Measurements from ENCODE around the gene FAM20B.

The FAM20B gene

DNA sequence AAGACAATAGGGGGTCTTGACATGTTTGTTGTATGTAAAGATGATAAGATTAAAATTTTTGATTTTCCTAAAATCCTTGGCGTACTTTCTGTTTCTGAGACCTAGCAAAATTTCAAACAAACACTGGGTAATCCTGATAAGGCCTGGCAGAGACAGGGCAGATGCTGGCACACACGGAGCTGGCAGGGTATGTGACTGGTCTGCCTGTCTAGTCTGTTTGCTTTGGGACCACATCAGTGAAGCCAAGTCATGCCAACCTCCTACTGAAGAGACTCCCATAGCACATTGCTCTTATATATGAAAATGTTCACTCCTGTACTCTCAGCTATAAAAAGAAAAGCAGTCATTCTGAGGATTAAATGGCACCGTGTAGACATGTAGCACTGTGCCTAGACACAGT lies 70.2 kb downstream of the FAM20B start:
- FAIRE-seq: no peak

DNA sequence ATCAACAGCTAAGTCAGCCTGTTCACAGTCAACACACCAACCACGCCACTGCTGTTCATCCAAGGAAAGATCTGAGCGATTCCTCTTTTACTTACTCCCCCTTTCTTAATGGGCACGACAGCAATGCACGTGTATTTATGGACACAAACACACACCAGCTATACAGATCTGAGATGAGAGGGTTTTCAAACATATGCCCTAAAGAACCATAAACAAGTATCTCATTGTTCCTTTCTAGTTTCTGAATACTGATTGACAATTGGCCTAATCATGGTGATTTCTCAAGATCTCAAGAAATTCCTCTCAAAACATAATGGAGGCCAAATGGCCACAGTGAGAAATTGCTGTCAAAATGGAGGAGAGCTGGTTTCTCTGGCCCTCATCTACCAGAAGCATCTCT lies 74.2 kb downstream of the FAM20B start:
- FAIRE-seq: no peak

DNA sequence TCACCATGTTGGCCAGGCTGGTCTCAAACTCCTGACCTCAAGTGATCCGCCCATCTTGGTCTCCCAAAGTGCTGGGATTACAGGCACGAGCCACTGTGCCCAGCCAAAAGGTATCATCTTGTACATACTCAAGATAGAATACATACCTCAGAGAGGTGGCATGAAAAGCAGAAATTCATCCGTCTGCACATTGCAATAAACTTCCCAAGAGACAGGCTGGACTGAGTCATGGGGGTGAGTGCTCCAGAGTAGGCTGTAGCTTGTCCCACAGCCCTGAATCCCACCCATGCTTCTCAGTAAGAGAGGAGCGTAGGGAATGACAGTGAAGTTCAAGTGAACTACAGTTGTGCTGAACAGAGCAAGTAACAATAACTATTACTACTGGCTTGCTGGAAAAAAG lies 75.9 kb downstream of the FAM20B start:
- no peak for FAIRE-seq

DNA sequence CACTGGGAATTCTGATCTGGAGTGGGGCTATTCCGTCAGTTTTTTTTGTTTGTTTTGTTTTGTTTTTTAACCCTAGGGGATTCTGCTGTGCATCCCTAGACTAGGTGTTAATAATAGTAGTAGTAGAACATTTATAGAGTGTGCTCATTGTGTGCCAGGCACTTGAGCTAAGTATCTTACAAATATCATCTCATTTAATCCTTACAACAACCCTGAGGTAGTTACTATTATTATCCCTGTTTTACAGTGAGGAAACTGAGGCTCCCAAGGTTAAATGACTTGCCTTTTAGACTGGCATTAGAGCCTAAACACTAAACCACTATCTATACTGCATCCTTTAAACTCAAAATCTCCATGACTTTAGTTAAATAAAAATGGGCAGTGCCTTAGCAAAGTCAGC lies 78.3 kb downstream of the FAM20B start:
- FAIRE-seq: no peak

DNA sequence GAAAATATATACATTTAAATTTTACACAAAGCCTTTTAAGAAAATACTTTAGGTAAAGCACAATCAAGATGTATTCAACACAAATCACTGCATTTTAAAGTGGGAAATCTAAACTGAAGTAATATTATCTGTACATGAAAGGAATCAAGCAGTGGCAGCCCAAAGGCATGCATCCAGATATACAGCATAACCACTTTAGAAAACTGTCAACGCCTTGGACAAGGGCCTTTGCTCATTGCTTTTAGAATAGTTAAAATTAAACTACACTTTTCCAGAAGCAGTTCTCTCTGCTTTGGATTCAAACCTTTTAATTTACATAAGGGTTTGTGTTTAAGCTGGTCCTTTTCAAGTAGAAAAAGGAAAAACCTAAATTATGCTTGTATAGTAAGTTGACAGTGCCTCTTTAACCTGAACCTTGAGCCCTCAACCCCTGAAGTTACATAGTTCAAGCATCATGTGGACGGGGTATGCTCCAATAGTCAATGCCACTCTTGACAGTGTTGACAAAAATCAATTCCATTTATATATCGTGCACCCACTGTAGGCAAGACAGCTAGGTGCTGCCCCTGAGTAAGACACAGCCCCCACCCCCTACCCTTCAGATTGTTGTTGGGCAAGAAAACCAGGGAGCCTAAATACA lies 79.0 kb downstream of the FAM20B start:
- no peak for FAIRE-seq

DNA sequence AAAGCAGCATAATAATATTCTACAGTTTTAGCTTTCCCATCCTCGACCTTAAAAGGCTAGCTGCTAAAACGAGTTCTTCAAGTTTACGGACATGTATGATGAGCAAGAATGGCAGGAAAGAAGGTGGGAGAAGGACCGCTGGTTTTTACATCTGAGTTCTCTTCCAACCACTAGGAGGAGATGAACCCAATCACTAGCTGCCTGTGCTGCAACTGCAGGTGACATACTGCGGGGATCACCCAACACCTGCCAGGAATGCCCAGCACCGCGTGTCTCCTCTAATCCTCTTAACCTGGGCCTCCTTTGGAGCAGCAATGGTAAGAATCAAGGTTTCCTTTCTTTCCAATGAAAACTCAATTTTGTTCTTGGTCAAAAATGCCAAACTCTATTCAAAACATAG lies 79.7 kb downstream of the FAM20B start:
- FAIRE-seq: no peak

DNA sequence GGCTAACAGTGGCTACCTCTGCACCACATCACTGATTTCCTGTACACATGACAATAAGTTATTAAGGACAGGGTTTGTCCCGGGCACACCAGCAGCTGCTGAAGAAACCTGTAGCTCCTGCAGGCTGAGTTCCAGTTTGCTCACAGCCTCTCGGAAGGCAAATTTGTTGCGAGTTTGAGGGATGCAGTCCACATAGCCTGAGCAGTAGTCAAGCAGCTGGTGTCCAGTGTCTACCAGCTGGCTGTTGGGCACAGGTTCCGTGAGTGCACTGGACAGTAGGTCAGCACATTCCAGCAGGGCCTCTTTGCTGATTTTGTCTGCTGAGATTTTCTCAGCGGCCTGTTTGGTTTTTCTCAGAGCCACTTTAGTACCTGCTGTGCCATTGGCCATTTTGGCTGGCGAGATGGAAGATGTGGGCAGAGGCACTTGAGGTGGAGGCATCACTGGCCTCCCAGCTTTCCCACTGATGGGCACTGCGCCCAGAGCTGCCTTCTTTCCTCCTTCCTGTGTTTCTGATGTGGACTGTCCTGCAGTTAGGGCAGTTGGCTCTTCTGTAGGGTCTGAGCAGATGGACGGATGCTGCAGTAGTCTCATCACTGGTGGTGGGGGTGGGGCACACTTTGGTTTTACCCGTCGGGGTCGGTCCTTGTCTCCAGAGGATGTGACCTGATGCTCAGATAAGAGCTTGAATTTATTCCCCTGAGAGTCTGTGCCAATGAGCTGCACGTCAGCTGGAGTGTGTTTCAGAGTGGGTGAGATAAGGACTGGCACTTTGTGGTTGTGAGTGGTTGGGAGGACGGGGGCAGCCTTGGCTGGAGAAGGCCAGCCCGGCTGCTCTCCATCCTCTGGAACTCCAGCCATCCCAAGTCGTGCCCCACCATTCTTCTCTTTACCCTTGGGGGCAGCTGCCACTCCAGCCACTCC lies 82.3 kb downstream of the FAM20B start:
- no peak for FAIRE-seq

DNA sequence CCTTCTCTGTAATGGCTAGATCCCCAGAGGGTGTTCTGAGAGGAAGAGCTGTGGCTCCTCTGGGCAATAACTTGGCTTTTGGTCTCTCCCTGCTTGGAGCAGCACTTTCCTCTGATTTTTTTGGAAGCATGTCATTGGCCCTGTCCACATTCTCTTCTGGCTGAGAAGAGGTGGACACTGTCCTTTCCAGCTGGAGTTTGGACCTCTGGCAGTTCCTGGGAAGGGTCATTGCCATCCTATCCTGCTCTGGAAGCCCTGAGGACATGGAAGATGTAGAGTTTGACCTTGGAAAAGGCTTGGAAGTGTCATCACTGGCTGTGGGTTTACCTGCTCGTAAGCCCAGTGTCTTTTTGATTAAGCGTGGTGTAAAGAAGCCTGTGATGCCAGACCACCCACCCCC lies 83.0 kb downstream of the FAM20B start:
- FAIRE-seq: no peak

DNA sequence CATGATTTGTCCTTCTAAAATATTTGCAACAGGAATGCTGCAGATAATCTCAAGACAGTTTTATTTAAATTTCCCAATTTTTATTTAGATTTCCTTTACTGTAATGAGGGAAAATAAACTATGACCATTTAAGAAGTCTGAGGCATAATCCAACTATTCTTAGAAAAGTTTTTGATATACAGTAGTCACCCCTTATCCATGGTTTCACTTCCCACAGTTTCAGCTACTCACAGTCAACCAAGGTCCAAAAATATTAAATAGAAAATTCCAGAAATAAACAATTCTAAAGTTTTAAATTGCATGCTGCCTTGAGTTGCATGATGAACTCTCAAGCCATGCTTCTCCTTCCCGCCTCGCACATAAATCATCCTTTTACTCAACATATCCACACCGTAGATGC lies 89.5 kb downstream of the FAM20B start:
- FAIRE-seq: no peak

DNA sequence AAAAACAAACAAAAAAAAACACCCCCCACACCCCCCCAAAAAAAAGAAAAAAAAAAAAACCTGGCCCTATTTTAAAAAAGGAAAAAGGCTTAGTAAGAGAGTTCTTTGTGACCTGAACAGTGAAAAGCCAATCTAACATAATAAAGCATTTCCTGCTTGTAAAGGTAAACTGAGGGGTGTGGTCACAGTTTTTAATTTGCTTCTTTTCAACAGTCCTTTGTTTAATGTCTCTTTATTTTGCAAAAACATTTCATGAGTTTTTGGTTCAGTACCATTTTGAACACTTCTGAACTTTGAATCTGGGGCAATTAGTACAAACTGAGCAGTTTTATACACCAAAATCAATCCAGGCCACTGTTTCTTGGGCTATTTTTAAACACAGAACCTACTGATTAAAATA lies 93.8 kb downstream of the FAM20B start:
- no peak for FAIRE-seq

DNA sequence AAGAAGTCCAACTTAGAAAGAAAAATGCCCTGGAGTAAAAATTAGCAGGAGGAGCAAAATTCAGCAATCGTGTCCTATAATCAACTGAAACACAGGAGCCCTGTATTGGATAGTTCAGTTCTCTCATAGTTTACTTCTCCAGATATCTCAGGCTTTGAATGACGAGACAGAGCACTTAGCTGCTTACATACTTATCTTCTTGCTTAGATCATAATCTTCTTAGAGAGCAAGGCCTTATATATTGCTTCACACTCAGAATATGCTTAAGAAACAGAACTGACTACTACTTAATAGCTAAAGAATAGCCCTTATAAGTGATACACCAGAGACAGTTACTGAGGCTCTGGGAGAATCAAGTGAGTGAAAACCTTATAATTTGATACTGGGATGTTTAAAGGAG lies 95.0 kb downstream of the FAM20B start:
- FAIRE-seq: no peak

DNA sequence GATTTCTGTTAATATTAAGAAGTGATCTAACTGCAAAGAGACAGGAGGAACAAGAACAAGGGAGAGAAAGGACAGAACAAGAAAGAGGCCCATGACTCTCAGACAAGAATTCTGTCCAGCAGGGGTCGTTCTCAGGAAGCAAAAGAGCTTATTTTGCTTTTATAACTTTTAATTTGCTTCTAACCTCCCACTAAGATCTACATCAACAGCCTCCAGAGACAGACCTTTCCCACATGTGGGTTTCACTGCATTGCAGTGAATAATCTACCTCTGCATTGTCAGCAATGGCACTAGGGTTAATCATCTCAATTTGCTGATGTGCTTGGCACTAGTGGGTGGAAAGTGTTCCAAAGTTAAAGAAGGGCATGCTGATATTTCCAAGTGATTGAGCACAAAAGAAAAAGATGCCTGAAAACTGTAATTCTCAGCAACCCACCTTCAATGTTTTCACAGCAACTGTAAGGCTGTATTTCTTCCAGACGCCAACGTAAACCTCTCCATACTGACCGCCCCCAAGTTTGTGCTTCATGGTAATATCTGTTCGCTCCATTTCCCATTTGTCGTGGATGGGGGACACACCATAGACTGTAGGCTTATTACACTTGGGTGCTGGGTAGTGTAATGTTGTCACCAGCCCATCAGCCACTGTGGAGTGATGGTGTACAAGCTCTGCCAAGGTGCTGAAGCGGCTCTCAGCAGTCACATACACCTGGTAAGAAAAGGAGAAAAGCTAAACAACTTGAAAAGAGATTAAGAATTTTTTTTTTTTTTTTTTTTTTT lies 95.7 kb downstream of the FAM20B start:
- no peak for FAIRE-seq

DNA sequence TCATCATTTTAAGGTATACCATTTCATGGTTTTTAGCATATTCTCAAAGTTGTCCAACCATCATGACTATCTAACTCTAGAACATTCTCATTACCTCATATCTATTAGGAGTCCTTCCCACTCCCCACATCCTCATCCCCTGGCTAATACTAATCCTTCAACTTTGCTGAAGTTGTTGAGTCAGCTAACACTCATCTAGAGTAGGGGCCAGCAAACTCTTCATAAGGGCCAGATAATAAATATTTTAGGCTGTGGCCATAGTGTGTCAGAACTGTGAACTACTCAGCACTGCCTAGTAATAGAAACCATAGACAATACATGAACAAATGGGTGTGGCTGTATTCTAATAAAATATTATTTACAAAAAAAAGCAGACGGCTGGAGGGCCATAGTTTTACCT lies 99.2 kb downstream of the FAM20B start:
- FAIRE-seq: no peak
